Kidney epithelial cell (primary cell): ENCODE measurements around the gene FANCD2OS. TPM values are rescaled to one million over a fixed set of nuclear protein-coding genes. Genes with fewer than 3 reads are reported as not detected.

Experiments used
- DNase-seq: peaks from one replicate; pipeline ENCODE4 v3.0.0-alpha.2; 2010; ENCODE audit warnings: low read depth
- H3K27me3 ChIP-seq: 2 replicates; pipeline ENCODE4 v1.6.0; 2011; ENCODE audit warnings: low read length; ENCODE audit not compliant: control insufficient read depth, insufficient read depth
- H3K36me3 ChIP-seq: 2 replicates; pipeline ENCODE4 v1.5.1; 2011; ENCODE audit warnings: low read length; ENCODE audit not compliant: control insufficient read depth, insufficient read depth
- H3K4me3 ChIP-seq: 2 replicates; pipeline ENCODE4 v1.5.1; 2011; ENCODE audit warnings: low read depth, mild to moderate bottlenecking, control low read depth, low read length
- CTCF ChIP-seq: IDR thresholded peaks from 2 replicates; pipeline ENCODE4 v1.5.1; 2011; ENCODE audit warnings: mild to moderate bottlenecking, moderate library complexity, low read length, control low read depth, inconsistent platforms; ENCODE audit not compliant: insufficient read depth, poor library complexity, severe bottlenecking
- total RNA-seq: library from RNA; depleted of rRNA; stranded (reverse); fragments of >200 nt; gene quantifications from 2 replicates; pipeline ENCODE4 v1.2.3, GENCODE V29; 2015

FANCD2OS gene
- total RNA-seq, 1 donor from 2014 or later = not detected

- no peak overlapping the region for H3K4me3 ChIP-seq
- DNase-seq = no peak
- TF ChIP-seq CTCF = no peak
- H3K36me3 ChIP-seq = no peaks in the 10 kb centered on the region
- no peaks in the 10 kb centered on the region for H3K27me3 ChIP-seq
Observed at GRCh38 chr3:10122724-10123123, 14.7 kb upstream of the FANCD2OS start.

- DNase-seq = no peak
- H3K4me3 ChIP-seq = no peak overlapping the region
- H3K27me3 ChIP-seq = no peaks in the 10 kb centered on the region
- TF ChIP-seq CTCF = no peak
- no peaks in the 10 kb centered on the region for H3K36me3 ChIP-seq
Observed at GRCh38 chr3:10121064-10121463, 13.0 kb upstream of the FANCD2OS start.

GRCh38 chr3:10119376-10119775 lies 11.3 kb upstream of the FANCD2OS start:
- no peak for DNase-seq
- no peak for TF ChIP-seq CTCF
- Histone ChIP-seq H3K36me3 (no peaks in the 10 kb centered on the region), H3K4me3 (no peak overlapping the region), H3K27me3 (no peaks in the 10 kb centered on the region)

- H3K27me3 ChIP-seq = no peaks in the 10 kb centered on the region
- no peak overlapping the region for H3K4me3 ChIP-seq
- TF ChIP-seq CTCF = no peak
- no peak for DNase-seq
- H3K36me3 ChIP-seq = no peaks in the 10 kb centered on the region
Observed at GRCh38 chr3:10116928-10117327, 8.9 kb upstream of the FANCD2OS start.

- no peak for TF ChIP-seq CTCF
- peak; percentile 12 for DNase-seq
- no peaks in the 10 kb centered on the region for H3K36me3 ChIP-seq
- no peaks in the 10 kb centered on the region for H3K27me3 ChIP-seq
- H3K4me3 ChIP-seq = peak overlapping the region; percentile 90
Observed at GRCh38 chr3:10116138-10116460, 8.0 kb upstream of the FANCD2OS start.

GRCh38 chr3:10115326-10116137 lies 7.5 kb upstream of the FANCD2OS start, which contains the start of gene BRK1:
BRK1 (plus strand) TSS chr3:10115675; CDS start chr3:10115702, 27 bp downstream.
- no peak for TF ChIP-seq CTCF
- H3K27me3 ChIP-seq = no peaks in the 10 kb centered on the region
- no peaks in the 10 kb centered on the region for H3K36me3 ChIP-seq
- peak; percentile 80 for DNase-seq
- peak within 1 kb of the TSS; percentile 90 for H3K4me3 ChIP-seq
